GM12874 (cell line): ENCODE data around the gene RNF169.

Experiments used
- TF ChIP-seq, protein P1 (sequence below): IDR thresholded peaks from 2 replicates; pipeline ENCODE4 v1.5.1; 2011; ENCODE audit warnings: low read depth, mild to moderate bottlenecking, control low read depth, low read length, moderate library complexity; ENCODE audit not compliant: insufficient read depth

Gene RNF169

GRCh38 chr11:74776546-74776945 is 27.9 kb downstream of the RNF169 start:
- TF ChIP-seq, protein P1, sequence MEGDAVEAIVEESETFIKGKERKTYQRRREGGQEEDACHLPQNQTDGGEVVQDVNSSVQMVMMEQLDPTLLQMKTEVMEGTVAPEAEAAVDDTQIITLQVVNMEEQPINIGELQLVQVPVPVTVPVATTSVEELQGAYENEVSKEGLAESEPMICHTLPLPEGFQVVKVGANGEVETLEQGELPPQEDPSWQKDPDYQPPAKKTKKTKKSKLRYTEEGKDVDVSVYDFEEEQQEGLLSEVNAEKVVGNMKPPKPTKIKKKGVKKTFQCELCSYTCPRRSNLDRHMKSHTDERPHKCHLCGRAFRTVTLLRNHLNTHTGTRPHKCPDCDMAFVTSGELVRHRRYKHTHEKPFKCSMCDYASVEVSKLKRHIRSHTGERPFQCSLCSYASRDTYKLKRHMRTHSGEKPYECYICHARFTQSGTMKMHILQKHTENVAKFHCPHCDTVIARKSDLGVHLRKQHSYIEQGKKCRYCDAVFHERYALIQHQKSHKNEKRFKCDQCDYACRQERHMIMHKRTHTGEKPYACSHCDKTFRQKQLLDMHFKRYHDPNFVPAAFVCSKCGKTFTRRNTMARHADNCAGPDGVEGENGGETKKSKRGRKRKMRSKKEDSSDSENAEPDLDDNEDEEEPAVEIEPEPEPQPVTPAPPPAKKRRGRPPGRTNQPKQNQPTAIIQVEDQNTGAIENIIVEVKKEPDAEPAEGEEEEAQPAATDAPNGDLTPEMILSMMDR: no peak

DNA sequence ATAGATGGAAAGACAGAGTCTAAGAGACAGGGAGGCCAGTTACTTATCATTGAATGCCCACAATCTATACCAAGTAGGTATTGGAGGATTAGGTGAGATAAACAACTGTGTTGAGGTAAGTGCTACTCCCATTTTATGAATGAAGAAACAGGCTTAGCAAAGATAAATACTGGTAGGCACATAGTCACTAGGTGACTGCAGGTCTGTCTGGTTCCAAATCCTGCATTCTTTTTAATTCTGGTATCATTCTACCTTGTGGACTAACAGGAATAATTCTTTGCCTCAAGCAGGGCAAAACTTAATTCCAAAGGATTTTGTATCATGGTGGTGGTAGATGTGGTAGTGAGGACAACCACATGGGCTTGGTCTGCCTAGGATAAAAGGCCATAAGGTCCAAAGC is 28.4 kb downstream of the RNF169 start:
- TF ChIP-seq, protein P1: no peak

GRCh38 chr11:74777877-74778276 is 29.2 kb downstream of the RNF169 start:
- TF ChIP-seq, protein P1: no peak

GRCh38 chr11:74778581-74778980 is 29.9 kb downstream of the RNF169 start:
- TF ChIP-seq, protein P1: no peak

DNA sequence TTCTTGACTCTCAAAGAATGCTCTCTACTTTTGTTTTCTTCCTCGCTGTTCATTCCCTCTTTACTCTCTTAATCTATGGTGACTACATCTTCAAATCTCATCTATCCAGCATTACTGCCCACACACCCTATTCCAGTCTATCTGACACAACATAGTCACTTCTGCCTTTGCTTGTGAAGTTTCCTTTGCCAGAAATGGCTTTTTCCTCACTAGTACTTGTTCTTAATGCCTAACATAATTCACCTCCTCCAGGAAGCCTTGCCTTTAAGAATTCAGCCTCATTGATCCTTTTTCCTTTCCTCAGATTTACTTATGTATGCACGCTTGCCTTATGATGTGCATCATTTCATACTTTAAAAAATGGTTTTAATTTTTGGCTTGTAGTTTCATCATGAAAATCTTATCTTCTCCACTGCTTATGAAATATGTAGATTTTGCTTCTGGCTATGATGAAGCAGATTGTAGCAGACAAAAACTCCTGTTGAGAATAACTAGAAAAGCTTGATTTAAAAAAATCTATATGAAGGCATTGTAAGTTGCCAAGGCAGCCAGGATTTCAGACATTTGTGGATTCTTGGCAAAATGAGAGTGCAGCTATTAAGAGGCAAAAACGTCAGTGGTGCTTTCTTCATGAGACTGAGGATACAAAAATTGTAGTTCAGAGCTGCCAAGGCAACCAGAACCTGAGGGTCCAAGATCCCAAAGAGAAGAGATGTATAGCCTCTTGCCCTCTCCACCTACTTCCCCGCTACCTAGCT is 31.8 kb downstream of the RNF169 start:
- TF ChIP-seq, protein P1: no peak

DNA sequence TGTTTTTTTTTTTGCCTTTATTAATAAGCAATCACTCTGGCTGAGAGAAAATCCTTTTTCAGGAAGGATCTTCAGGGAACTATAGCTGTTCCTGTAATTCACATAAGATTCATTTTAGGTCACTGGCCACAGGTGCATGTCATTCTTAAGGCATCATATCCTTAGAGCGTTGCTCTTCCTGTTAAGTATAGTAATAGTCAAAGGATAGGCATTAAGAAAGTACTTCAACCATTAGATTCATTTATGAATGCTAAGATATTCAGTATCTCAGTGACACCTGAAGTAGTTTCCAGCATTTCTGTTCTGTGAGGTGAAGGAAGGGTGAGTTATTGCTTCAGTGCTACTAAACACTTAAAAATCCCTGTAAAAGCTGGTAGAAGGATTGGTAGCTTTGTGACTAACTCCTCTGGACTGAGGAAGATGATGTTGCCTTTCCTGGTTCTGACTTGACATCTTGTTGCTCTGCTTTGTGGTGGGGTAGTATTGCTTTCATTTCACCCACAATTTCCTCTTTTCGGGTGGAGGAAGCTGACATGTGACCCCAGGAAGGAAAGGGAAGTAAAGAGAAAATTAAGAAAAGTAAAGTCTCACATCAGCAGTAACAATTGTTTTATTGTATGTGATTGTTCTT is 34.7 kb downstream of the RNF169 start:
- TF ChIP-seq, protein P1: no peak

- TF ChIP-seq, protein P1: no peak
Measured at GRCh38 chr11:74784234-74784633, 35.6 kb downstream of the RNF169 start.
